HL-60/S4 treated with phorbol 12-myristate 13-acetate at 8.2 ng/mL for 4 days and 3 days (cell line): ENCODE measurements around the gene ADAM30.

ENCODE experiments used
- in situ Hi-C: fragments of 300-500 bp; cut with MboI; formaldehyde crosslinking; loops from 2 replicates; pipeline ENCODE4 v1.15.0; 2022; ENCODE audit warnings: low sequenced_read_pairs

ADAM30 gene

DNA sequence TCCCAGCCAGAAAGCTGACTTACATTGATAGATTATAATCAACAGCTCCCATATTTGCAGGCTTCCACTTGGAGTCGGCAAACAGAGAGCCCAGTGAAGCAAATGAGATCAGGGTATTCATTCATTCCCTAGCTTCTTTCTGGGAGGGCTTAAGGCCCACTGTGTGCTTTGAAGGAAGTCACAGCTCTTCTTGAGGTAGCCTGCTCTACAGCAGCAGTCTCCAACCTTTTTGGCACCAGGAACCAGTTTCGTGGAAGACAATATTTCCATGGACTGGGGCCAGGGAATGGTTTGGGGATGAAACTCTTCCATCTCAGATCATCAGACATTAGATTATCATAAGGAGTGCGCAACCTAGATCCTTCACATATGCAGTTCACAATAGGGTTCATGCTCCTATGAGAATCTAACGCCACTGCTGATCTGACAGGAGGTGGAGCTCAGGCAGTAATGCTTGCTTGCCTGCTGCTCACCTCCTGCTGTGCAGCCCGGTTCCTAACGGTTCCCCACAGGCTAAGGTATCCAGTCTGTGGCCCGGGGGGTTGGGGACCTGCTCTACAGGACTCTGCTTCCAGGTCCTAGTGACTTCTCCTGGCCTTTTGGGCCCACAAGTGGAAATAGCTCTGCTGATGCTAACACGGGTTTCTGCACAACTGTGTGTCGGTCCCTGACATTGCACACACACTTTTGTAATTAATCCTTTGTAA is 13.7 kb upstream of the ADAM30 start:
- in situ Hi-C loops = no loop called here

DNA sequence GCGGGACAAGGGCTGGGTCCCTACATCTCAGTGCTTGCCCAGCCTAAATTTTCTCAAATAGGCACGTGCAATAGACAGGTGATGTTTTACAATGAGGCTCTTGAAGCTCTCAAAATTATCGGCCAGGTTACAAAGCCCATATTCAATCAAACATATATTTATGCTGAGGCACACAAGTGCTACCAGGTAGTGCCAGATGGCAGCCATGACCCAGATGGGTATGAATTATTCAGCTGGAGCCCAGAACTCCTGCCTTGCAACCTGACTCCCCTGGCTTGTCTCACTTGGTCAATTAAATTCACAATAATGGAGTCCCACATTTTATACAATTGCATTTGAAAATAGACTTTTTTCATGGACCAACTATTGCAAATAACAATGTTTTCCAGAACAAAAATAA is 12.3 kb upstream of the ADAM30 start:
- in situ Hi-C loops = no loop called here

DNA sequence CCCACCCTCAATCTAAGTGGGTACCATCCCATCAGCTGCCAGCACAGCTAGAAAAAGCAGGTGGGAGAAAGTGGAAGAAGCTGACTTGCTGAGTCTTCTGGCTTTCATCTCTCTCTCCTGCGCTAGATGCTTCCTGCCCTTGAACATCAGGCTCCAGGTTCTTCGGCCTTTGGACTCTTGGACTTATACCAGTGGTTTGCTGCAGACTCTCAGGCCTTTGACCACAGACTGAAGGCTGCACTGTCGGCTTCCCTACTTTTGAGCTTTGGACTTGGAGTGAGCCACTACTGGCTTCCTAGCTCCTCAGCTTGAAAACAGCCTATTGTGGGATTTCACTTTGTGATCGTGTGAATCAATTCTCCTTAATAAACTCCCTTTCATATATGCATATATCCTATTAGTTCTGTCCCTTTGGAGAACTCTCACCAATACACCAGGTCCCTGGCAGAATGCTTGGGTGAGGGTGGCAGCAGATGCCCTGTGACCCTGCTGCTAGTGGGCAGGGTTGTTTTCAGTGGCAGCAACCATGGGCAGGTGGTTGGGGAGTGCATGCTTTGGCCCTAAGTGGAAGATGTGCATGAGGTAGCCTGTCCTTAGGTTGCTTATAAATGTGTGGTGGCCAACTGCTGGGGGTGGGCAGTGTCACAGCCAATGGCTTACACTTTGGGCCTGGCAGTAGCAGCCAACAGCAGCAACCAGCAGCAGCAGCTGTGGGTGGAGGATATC is 10.8 kb upstream of the ADAM30 start:
- in situ Hi-C loops = no loop called here

DNA sequence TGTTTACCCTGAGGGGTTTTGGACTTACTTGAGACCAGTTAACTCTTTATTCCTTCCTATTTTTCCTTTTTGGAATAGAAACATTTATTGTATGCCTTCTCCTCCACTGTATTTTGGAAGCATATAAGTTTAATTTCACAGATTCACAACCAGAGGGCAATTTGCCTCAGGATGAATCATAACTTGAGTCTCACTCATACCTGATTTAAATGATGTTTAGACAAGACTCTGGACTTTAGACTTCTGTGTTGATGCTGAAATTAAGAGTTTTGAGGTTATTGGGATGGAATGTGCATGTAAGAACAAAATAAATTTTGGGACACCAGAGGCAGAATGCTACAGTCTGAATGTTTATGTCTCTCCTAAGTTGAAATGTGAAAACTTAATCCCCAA is 7.1 kb upstream of the ADAM30 start:
- in situ Hi-C loops = no loop called here

DNA sequence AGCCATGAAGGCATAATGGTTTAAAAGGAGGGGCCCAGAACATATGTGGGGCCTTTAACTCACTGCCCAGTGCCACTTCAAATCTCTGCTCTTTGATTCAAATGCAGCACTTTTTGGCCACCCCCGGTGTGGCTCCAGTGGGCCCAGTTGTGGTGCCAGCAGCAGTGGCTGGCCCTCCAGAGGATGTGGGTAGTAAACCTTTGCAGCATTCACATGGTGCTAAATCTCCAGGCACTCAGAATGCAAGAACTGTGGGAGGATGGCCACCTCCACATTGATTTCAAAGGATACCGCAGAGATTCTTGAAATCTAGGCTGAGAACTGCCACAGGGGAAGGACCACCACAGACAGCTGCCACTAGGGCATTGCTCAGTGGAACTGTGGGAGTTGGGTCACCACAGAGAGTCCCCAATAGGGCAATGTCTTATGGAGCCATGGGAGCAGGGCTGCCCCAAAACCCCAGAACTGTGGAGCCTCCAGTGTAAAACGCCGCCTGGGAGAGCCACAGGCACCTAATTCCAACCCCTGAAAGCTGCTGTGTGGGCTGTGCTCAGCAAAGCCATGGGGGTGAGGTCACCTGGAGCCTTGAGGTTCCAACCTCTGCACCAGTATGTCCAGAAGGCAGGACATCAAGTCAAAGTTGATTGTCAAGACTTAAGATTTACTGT is 6.6 kb upstream of the ADAM30 start:
- in situ Hi-C loops = no loop called here

DNA sequence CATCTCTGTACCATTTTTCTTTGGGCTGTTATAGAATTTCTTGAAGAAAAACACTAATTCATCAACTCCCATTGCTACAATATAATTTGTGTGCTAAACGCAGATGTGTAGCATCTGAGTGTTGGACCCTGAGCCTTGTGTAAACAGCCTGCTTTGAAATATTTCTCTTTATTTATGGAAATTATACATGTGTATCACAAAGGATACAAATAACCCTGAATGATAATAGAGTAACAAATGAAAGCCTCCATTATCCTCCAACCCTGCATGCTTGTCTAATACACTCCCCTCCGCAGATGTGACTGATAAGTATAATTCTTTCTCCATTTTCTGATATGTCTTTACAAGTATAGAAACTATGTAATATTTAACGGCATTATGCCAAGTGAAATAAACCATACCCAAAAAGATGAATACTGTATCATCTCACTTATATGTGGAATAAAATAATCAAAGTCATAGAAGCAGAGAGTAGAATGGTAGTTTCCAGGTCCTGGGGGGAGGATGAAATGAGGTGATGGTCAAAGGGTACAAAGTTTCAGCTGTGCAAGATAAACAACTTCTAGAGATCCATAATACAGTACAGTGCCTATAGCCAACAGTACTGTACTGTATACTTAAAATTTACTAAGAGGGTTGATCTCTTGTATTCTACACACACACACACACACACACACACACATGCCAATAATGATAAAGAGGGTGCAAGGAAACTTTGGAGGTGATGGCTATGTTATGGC is 2.8 kb upstream of the ADAM30 start:
- in situ Hi-C loops = no loop called here

DNA sequence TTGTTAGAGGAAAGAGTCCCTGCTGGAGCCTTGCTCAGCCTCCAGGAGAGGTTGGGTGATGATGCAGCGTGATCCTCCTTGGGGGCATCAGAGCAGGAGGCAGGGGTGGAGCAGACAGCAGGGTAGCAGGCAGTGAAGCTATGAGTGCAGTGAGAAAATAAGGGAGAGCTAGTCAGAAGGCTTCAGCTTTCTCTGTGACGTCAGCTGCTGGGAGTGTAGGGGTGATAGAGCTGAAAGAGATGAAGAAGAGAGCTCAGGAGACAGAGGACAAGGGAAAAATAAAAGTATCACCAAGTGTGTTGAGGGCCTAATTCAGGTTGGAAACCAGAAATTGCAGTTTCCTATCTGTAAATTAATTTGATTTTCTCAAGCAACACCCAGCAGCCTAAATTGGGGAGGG is 2.2 kb upstream of the ADAM30 start:
- in situ Hi-C loops = no loop called here

DNA sequence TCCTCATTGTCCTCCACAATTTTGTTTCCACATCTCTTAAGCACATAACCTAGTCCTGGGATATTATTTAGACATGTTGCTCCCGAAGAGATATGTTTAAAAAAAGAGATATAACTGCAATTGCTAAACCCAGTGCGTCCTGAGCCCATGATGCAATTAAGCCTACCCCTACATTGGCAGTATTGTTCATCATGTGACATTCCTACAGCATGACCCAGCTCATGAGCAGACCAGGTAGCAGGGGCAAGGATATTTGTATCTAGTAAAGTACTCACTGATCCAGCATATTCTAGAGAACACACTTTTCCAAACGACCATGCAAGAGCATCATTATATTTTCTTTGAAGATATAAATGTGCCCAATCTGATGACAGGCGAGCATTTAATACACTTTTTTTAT is 1.2 kb downstream of the ADAM30 start:
- in situ Hi-C loops = no loop called here

DNA sequence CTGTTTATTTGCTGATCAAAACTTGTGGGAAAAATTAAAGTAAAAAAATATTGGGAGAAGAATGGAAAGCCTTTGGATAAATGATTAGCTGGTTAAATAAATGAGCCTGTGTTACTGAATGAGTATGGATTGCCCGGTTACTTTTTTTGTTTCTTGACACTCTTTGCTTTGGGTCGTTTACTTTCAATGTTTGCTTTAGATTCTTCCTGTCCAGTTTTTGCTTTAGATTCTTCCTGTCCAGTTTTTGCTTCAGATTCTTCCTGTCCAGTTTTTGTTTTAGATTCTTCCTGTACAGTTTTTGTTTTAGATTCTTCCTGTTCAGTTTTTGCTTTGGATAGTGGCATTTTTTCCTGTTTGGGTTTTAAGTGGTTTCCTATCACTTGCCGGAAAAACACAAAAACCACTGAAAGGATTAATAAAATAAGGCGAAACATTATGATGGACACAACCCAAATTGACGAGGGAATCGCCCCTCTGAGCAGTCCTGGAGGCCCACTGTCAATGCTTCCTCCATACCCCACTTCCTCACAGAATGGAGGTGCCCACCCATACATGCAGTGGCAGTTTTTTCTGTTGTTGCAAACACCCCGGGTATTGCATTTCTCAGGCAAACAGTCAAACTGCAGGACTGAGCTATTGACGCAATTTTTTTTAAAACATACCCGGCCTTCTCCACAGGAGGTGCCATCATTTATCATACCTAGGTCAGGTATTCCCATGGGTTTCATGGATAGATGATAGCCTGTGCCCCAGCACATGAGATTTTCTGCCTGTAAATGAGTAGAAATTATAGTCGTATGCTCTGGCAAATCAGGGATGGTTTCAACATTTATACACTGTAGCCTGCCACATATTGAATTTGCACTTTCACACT is 2.3 kb downstream of the ADAM30 start:
- in situ Hi-C loops = no loop called here

DNA sequence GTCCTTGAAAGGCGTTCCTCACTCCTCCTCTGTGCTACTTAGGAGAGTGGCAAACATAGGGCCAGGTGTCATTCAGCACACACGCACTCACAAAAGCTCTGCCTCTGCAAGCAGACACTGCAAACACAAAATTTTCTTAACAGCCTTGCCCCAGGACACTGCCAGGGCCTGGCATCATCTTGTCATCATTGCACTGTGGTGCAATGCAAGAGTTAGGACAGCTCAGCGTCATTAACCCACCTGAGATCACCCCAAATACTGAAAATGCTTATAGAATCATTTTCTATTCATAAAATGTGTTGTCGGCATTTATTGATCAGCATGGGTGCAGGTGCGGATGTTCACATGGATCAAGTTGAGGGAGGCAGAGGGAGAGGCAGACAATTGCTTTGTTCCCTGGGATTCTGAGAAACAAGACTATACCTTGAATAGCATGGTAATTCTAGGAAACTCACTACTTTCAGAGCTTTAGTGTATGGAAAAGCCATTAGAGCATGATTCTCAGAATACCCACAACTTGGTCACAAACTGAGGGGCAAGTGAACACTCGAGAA is 3.0 kb downstream of the ADAM30 start:
- in situ Hi-C loops = no loop called here

DNA sequence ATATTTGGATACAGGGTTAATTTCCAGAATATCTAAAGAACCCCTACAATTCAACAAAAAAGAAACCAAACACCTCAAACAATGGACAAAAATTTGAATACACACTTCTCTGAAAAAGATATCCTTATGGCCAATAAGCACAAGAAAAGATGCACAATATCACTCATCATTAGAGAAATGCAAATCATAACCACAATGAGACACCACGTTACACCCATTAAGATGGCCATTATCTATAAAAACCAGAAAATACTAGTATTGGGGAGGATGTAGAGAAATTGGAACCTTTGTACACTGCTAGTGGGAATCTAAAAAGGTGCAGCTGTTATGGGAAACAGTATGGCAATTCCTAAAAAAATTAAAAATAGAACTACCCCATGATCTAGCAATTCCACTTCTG is 4.9 kb downstream of the ADAM30 start:
- in situ Hi-C loops = no loop called here

DNA sequence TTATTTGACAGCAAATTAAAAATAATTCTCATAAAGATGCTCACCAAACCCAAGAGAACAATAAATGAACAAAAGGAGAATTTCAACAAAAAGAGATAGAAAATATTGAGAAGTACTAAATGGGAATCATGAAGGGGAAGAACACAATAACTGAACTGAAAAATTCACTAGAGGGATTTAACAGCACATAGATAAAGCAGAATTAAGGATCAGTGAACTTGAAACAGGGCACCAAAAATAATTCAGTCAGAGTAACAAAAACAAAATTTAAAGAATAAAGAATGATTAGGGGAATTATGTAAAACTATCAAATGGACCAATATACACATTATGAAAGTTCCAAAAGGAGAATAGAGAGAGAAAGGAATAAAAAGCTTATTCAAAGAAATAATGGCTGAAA is 7.8 kb downstream of the ADAM30 start:
- in situ Hi-C loops = no loop called here

DNA sequence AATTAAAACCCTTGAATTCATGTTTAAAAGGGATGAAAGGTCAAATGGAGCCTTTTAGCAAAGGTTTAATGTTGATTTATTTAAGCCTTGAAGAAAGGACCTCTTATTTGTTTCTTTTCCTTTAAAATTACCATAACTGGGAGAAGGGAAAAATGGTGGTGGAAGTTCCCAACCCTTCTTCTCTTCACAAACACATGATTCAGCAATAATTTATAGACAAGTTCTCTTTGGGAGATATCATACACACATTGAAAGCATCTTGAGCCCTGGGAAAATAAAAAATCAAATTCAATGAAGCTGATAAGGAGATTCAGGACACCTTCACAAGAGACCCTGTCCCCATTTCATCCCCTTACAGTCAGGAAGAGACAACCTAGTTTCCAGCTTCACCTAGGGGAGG is 8.9 kb downstream of the ADAM30 start:
- in situ Hi-C loops = no loop called here

DNA sequence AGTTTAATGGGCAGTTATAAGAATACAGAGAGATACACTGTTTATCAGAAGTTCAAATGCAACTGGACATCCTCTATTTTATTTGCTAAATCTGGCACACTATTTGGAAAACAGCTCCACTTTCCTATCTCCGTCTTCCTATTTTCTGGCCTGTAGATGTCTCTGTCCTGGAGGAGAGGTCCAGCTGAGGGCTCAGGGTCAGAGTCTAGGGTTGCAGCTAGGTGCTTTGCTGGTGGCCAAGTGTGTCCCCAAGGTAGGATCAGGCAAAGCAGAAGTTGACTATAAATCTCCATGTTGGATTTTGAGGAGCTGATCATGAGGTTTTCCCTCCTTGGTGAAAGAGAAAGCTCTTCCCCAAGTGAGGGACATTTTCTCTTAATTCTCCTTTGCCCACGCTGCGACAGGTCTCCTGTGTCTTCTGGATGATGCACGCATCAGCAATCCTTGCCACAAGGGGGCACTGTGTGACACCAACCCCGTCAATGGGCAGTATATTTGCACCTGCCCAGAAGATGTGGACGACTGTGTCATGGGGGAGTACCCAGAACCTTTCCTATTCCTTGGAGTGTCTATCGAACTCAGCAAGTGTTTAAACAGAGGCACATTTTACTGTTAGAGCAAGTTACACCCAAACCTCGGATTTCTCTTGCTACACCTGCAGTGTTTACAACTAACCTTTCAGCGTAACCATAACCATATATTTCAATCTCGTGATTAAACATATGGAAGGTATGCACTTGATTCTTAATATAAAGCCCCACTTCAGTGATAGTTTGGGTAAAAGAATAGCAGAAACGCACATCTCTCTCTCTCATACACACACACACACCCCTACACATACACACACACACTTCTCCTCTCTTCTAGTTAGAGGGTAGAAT is 10.2 kb downstream of the ADAM30 start:
- in situ Hi-C loops = no loop called here

DNA sequence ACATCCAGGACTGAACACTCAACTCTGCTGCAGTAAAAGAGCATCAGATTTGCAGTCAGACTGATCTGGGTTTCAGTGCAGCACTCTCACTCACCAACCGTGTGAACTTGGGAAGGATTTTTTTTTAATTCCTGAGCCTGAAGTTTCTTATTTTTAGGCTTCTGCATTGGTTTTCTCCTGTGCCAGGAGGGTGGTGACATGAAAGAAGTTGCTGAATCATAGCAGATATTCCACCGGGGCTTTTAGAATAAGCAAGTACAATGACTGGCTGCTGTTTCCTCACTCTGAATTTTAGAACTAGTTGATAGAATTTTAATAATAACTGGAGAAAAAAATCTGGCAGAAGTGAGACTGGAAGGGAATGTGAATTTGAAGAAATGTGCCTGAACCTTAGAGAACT is 11.6 kb downstream of the ADAM30 start:
- in situ Hi-C loops = no loop called here

DNA sequence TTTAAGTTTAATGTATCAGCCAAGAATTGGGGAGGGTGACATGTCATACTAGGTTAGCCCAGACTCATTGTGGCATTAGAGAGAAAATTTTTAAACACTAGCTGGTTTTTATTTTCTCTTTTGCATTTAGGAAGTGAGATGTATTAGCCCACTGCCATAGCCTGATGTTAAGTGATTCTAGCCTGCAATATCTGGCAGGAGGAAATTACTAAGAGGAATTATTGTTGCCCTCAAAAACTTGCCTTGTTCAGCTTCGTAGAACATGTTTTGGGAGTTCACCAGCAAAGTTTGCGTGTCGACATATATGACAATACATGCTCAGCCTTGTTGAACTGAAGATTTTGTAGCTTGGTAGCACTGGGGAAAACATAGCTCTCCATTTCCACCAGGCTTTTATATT is 12.5 kb downstream of the ADAM30 start:
- in situ Hi-C loops = no loop called here

DNA sequence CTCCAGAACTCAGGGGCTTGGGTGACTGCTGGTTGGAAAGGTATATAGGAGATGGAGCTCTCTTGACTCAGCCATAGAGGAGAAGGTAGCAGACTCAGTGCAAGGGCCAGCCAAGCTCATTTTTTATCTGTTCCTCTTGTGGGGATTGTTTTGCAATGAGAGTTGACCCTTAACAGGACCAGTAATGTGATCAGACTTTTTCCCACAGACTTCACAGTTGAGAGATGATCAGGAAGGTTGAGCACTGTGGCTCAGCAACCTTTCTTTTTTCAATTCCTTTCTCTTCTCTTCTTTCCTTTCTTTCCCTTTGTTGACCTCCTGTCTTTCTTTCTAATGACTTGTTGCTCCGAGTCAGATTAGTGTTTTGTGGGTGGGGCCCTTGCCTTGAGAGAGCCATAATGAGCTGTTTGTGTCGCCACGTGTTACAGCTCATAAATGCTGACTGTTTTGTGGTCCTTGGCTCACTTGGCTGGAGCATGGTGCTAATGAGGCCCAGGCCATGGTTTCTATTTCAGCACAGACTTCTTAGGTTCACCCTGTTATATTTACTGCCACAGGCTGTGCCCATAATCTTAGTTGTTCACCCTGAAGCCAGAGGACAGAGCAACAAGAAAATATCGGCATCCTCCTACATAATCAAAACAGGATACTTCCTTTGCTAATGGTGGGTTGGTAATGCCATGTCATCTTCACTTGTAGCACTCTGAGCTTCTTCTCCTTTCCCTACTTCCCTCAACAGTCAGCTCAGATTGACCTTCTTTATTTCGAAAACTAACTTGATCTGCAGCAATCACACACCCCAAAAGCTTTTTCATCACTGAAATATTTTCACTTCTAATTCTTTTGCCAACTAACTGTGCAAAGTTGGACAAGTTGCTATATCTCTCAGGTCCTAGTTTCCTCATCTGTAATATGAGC is 13.9 kb downstream of the ADAM30 start:
- in situ Hi-C loops = no loop called here
